BLaER1 treated with 17β-estradiol and CSF1 and Interleukin-3, amounts not matched to agents 10 nM and 100 nM (cell line): ENCODE results near the gene DYNC1H1.

Source experiments
- H3K27ac ChIP-seq, 11 experiments: shearing (Covaris generic); formaldehyde crosslinking; 2 replicates each; pipeline ENCODE4 v1.8.1; 2022
- H3K27me3 ChIP-seq, 11 experiments: shearing (Covaris generic); formaldehyde crosslinking; 2 replicates each; pipeline ENCODE4 v1.8.1; 2022
- H3K36me3 ChIP-seq, 11 experiments: shearing (Covaris generic); formaldehyde crosslinking; 2 replicates each; pipeline ENCODE4 v1.8.1; 2022
- H3K4me1 ChIP-seq, 10 experiments: shearing (Covaris generic); formaldehyde crosslinking; 2 replicates each; pipeline ENCODE4 v1.8.1; 2022
- H3K4me2 ChIP-seq, 11 experiments: shearing (Covaris generic); formaldehyde crosslinking; 2 replicates each; pipeline ENCODE4 v1.8.1; 2022
- H3K4me3 ChIP-seq, 10 experiments: shearing (Covaris generic); formaldehyde crosslinking; 2 replicates each; pipeline ENCODE4 v1.8.1; 2022
- H3K9ac ChIP-seq, 11 experiments: shearing (Covaris generic); formaldehyde crosslinking; 2 replicates each; pipeline ENCODE4 v1.8.1; 2022
- H3K9me3 ChIP-seq, 11 experiments: shearing (Covaris generic); formaldehyde crosslinking; replicated peaks in 1 of 11; 2 replicates each; pipeline ENCODE4 v1.8.1; 2022
- H4K20me1 ChIP-seq, 11 experiments: shearing (Covaris generic); formaldehyde crosslinking; 2 replicates each; pipeline ENCODE4 v1.8.1; 2022
- Cebpa-rat ChIP-seq, 11 experiments: shearing (Covaris generic); IDR thresholded peaks; 2 replicates each; pipeline ENCODE4 v1.8.1; 2022

DYNC1H1 gene

GRCh38 chr14:102008891-102009290 is 44.5 kb downstream of the DYNC1H1 start:
- TF ChIP-seq Cebpa-rat (IDR thresholded peaks at IDR 0.05), result no peak
- Histone ChIP-seq H3K27me3 (no peaks in the 10 kb centered on the region), H4K20me1 (peaks cover 0 to 66% (median 15%) of the 10 kb centered on the region in 11 experiments; a peak in 12 of 22 replicates), H3K9me3 (no peaks in the 10 kb centered on the region), H3K4me2 (no peak overlapping the region), H3K27ac (no peak overlapping the region; a peak in 1 of 22 replicates), H3K4me3 (no peak overlapping the region), H3K36me3 (peaks cover 100% of the 10 kb centered on the region in 11 experiments), H3K4me1 (no peaks in the 10 kb centered on the region), H3K9ac (no peak overlapping the region)

- no peak overlapping the region for H3K9ac ChIP-seq
- peak overlapping the region in 1 of 11 experiments; percentile 10; a peak in 1 of 22 replicates for H3K27ac ChIP-seq
- no peaks in the 10 kb centered on the region for H3K4me1 ChIP-seq
- H3K27me3 ChIP-seq, result no peaks in the 10 kb centered on the region
- H3K4me3 ChIP-seq, result no peak overlapping the region
- H3K36me3 ChIP-seq, result peaks cover 100% of the 10 kb centered on the region in 11 experiments
- H4K20me1 ChIP-seq, result peaks cover 0 to 77% (median 15%) of the 10 kb centered on the region in 11 experiments; a peak in 12 of 22 replicates
- no peak overlapping the region for H3K4me2 ChIP-seq
- no peaks in the 10 kb centered on the region for H3K9me3 ChIP-seq
- no peak for TF ChIP-seq Cebpa-rat (IDR thresholded peaks at IDR 0.05)
Measured at GRCh38 chr14:102011631-102012030, 47.3 kb downstream of the DYNC1H1 start.

GRCh38 chr14:102012336-102012735 is 48.0 kb downstream of the DYNC1H1 start:
- Histone ChIP-seq H3K9ac (no peak overlapping the region), H3K4me3 (no peak overlapping the region), H3K4me1 (no peaks in the 10 kb centered on the region), H3K27me3 (no peaks in the 10 kb centered on the region), H3K36me3 (peaks cover 100% of the 10 kb centered on the region in 11 experiments), H4K20me1 (peaks cover 0 to 83% (median 15%) of the 10 kb centered on the region in 11 experiments; a peak in 12 of 22 replicates), H3K4me2 (no peak overlapping the region), H3K27ac (no peak overlapping the region), H3K9me3 (no peaks in the 10 kb centered on the region)
- no peak for TF ChIP-seq Cebpa-rat (IDR thresholded peaks at IDR 0.05)

GRCh38 chr14:102013669-102014200 is 49.4 kb downstream of the DYNC1H1 start:
- H3K36me3 ChIP-seq, result peaks cover 100% of the 10 kb centered on the region in 11 experiments

GRCh38 chr14:102015045-102015685 is 50.8 kb downstream of the DYNC1H1 start:
- Histone ChIP-seq H3K4me1 (peaks cover 7 to 21% (median 17%) of the 10 kb centered on the region in 10 experiments; a peak in 19 of 20 replicates), H3K9me3 (no peaks in the 10 kb centered on the region), H4K20me1 (peaks cover 0 to 89% (median 16%) of the 10 kb centered on the region in 11 experiments; a peak in 12 of 22 replicates), H3K4me3 (no peak overlapping the region), H3K9ac (0 out of 22 replicates have a peak overlapping the region, but pooled peaks of 1 of the 11 experiments have one; percentile 13), H3K27me3 (no peaks in the 10 kb centered on the region), H3K4me2 (no peak overlapping the region), H3K36me3 (peaks cover 99 to 100% (median 100%) of the 10 kb centered on the region in 11 experiments), H3K27ac (peak overlapping the region in 1 of 11 experiments; percentile 99; a peak in 2 of 22 replicates)
- TF ChIP-seq Cebpa-rat (IDR thresholded peaks at IDR 0.05), result no peak

More at GRCh38 chr14:102013669-102014200, 49.4 kb downstream of the DYNC1H1 start:
- H3K9me3 ChIP-seq, result no peaks in the 10 kb centered on the region
- no peak overlapping the region for H3K9ac ChIP-seq
- peaks cover 0 to 7% (median 2%) of the 10 kb centered on the region in 10 experiments; a peak in 8 of 20 replicates for H3K4me1 ChIP-seq
- H3K4me3 ChIP-seq, result no peak overlapping the region
- H3K4me2 ChIP-seq, result no peak overlapping the region
- H4K20me1 ChIP-seq, result peaks cover 0 to 78% (median 16%) of the 10 kb centered on the region in 11 experiments; a peak in 12 of 22 replicates
- peak overlapping the region in 4 of 11 experiments; percentile 4 to 30 (median 22); a peak in 4 of 22 replicates for H3K27ac ChIP-seq
- no peaks in the 10 kb centered on the region for H3K27me3 ChIP-seq
- TF ChIP-seq Cebpa-rat (IDR thresholded peaks at IDR 0.05), result no peak

- Histone ChIP-seq H3K27ac (peak overlapping the region in 4 of 11 experiments; percentile 13 to 99 (median 63); a peak in 5 of 22 replicates), H3K36me3 (peaks cover 93 to 100% (median 98%) of the 10 kb centered on the region in 11 experiments)
- no peak for TF ChIP-seq Cebpa-rat (IDR thresholded peaks at IDR 0.05)
Measured at GRCh38 chr14:102015771-102016170, 51.4 kb downstream of the DYNC1H1 start.

GRCh38 chr14:102016420-102017090 is 52.2 kb downstream of the DYNC1H1 start:
- H3K9me3 ChIP-seq, result no peaks in the 10 kb centered on the region
- peaks cover 92 to 100% (median 98%) of the 10 kb centered on the region in 11 experiments for H3K36me3 ChIP-seq
- H3K9ac ChIP-seq, result no peak overlapping the region
- H3K27ac ChIP-seq, result peak overlapping the region in 5 of 11 experiments; percentile 7 to 99 (median 97); a peak in 7 of 22 replicates
- TF ChIP-seq Cebpa-rat (IDR thresholded peaks at IDR 0.05), result no peak
- H3K4me1 ChIP-seq, result peaks cover 10 to 35% (median 30%) of the 10 kb centered on the region in 10 experiments; a peak in 19 of 20 replicates
- H3K4me3 ChIP-seq, result no peak overlapping the region
- no peaks in the 10 kb centered on the region for H3K27me3 ChIP-seq
- H3K4me2 ChIP-seq, result no peak overlapping the region
- peaks cover 0 to 89% (median 15%) of the 10 kb centered on the region in 11 experiments; a peak in 12 of 22 replicates for H4K20me1 ChIP-seq

More at GRCh38 chr14:102015771-102016170, 51.4 kb downstream of the DYNC1H1 start:
- no peak overlapping the region for H3K4me2 ChIP-seq
- H3K9ac ChIP-seq, result no peak overlapping the region
- H3K9me3 ChIP-seq, result no peaks in the 10 kb centered on the region
- peaks cover 10 to 28% (median 23%) of the 10 kb centered on the region in 10 experiments; a peak in 19 of 20 replicates for H3K4me1 ChIP-seq
- H3K27me3 ChIP-seq, result no peaks in the 10 kb centered on the region
- H3K4me3 ChIP-seq, result no peak overlapping the region
- H4K20me1 ChIP-seq, result peaks cover 0 to 90% (median 16%) of the 10 kb centered on the region in 11 experiments; a peak in 12 of 22 replicates

- no peaks in the 10 kb centered on the region for H3K9me3 ChIP-seq
- no peak for TF ChIP-seq Cebpa-rat (IDR thresholded peaks at IDR 0.05)
- H3K4me2 ChIP-seq, result 0 out of 22 replicates have a peak overlapping the region, but pooled peaks of 2 of the 11 experiments have one; percentile 85 to 91
- 0 out of 22 replicates have a peak overlapping the region, but pooled peaks of 2 of the 11 experiments have one; percentile 23 to 41 for H3K9ac ChIP-seq
- peaks cover 10 to 49% (median 38%) of the 10 kb centered on the region in 10 experiments; a peak in 19 of 20 replicates for H3K4me1 ChIP-seq
- H3K27me3 ChIP-seq, result no peaks in the 10 kb centered on the region
- H3K36me3 ChIP-seq, result peaks cover 90 to 100% (median 98%) of the 10 kb centered on the region in 11 experiments
- H3K27ac ChIP-seq, result peak overlapping the region in 6 of 11 experiments; percentile 11 to 99 (median 96); a peak in 10 of 22 replicates
- H4K20me1 ChIP-seq, result peaks cover 0 to 74% (median 12%) of the 10 kb centered on the region in 11 experiments; a peak in 11 of 22 replicates
- H3K4me3 ChIP-seq, result no peak overlapping the region
Measured at GRCh38 chr14:102018251-102018650, 53.9 kb downstream of the DYNC1H1 start.
